ENCODE measurements around the gene RGS19. TPM values are rescaled to one million over a fixed set of nuclear protein-coding genes. Genes with fewer than 3 reads are reported as not detected.

RGS19 gene
- total and polyA plus RNA-seq, 2 experiments from 2014 or later, result 9.0 to 12.3 TPM

- no peaks in the 10 kb centered on the region for H3K27me3 ChIP-seq
- H3K36me3 ChIP-seq, result no peaks in the 10 kb centered on the region
- peak within 1 kb of the TSS; percentile 88 for H3K4me3 ChIP-seq
- H3K27ac ChIP-seq, result peak within 1 kb of the TSS; percentile 94
- TF ChIP-seq CTCF (IDR thresholded peaks at IDR 0.05; ENCODE audit: low read depth, low read length), result no peak
- DNase-seq (ENCODE audit: low read depth in 1 of 2, low spot score in 1 of 2), result peak; percentile 97 to 99
- H3K4me1 ChIP-seq (ENCODE audit: low read depth), result peaks cover 10% of the 10 kb centered on the region
- H3K9me3 ChIP-seq (ENCODE audit: low read depth), result no peaks in the 10 kb centered on the region
Observed at GRCh38 chr20:64062596-64063388, 16.5 kb downstream of the RGS19 start, which contains the start of gene TCEA2. TCEA2 (plus strand) TSS chr20:64063198; CDS start chr20:64063313, 115 bp downstream.

- Histone ChIP-seq H3K4me3 (peak overlapping the region; percentile 88), H3K9me3 (ENCODE audit: low read depth) (no peaks in the 10 kb centered on the region), H3K36me3 (no peaks in the 10 kb centered on the region), H3K4me1 (ENCODE audit: low read depth) (peaks cover 10% of the 10 kb centered on the region), H3K27ac (peak overlapping the region; percentile 94), H3K27me3 (no peaks in the 10 kb centered on the region)
- TF ChIP-seq CTCF (IDR thresholded peaks at IDR 0.05; ENCODE audit: low read depth, low read length), result no peak
- DNase-seq (ENCODE audit: low read depth in 1 of 2, low spot score in 1 of 2), result no peak
Observed at GRCh38 chr20:64062276-64062595, 17.1 kb downstream of the RGS19 start.

- TF ChIP-seq CTCF (IDR thresholded peaks at IDR 0.05; ENCODE audit: low read depth, low read length), result no peak
- no peak for DNase-seq (ENCODE audit: low read depth in 1 of 2, low spot score in 1 of 2)
- H3K4me3 ChIP-seq, result no peak overlapping the region
- no peaks in the 10 kb centered on the region for H3K27me3 ChIP-seq
- peaks cover 10% of the 10 kb centered on the region for H3K4me1 ChIP-seq (ENCODE audit: low read depth)
- no peaks in the 10 kb centered on the region for H3K9me3 ChIP-seq (ENCODE audit: low read depth)
- no peak overlapping the region for H3K27ac ChIP-seq
- H3K36me3 ChIP-seq, result no peaks in the 10 kb centered on the region
Observed at GRCh38 chr20:64058536-64058935, 20.8 kb downstream of the RGS19 start.

GRCh38 chr20:64057628-64058498, 21.5 kb downstream of the RGS19 start:
- TF ChIP-seq CTCF (IDR thresholded peaks at IDR 0.05; ENCODE audit: low read depth, low read length), result peak; percentile 81
- peaks cover 10% of the 10 kb centered on the region for H3K4me1 ChIP-seq (ENCODE audit: low read depth)
- no peaks in the 10 kb centered on the region for H3K36me3 ChIP-seq
- H3K4me3 ChIP-seq, result no peak overlapping the region
- no peaks in the 10 kb centered on the region for H3K9me3 ChIP-seq (ENCODE audit: low read depth)
- DNase-seq (ENCODE audit: low read depth in 1 of 2, low spot score in 1 of 2), result peak; percentile 72 to 82
- no peaks in the 10 kb centered on the region for H3K27me3 ChIP-seq
- no peak overlapping the region for H3K27ac ChIP-seq

GRCh38 chr20:64056889-64057627, 22.3 kb downstream of the RGS19 start:
- TF ChIP-seq CTCF (IDR thresholded peaks at IDR 0.05; ENCODE audit: low read depth, low read length), result no peak
- no peaks in the 10 kb centered on the region for H3K27me3 ChIP-seq
- H3K9me3 ChIP-seq (ENCODE audit: low read depth), result no peaks in the 10 kb centered on the region
- H3K4me3 ChIP-seq, result no peak overlapping the region
- H3K36me3 ChIP-seq, result no peaks in the 10 kb centered on the region
- no peak for DNase-seq (ENCODE audit: low read depth in 1 of 2, low spot score in 1 of 2)
- peaks cover 5% of the 10 kb centered on the region for H3K4me1 ChIP-seq (ENCODE audit: low read depth)
- H3K27ac ChIP-seq, result no peak overlapping the region
